CD8-positive, alpha-beta memory T cell (primary cell): Measurements from ENCODE around the gene MMADHC. TPM values are rescaled to one million over a fixed set of nuclear protein-coding genes. Genes with fewer than 3 reads are reported as not detected.

ENCODE experiments used
- CTCF ChIA-PET: fragments of 350-600 bp; sonication (Branson Sonifier 250); formaldehyde crosslinking; loops from one replicate; lab custom pipeline; 2021; ENCODE audit warnings: antibody characterized with exemption; lab: Charles Lee
- POLR2A ChIA-PET: fragments of 350-600 bp; sonication (Branson Sonifier 250); formaldehyde crosslinking; loops from one replicate; lab custom pipeline; 2021; ENCODE audit warnings: antibody characterized with exemption; lab: Charles Lee
- DNase-seq, 5 donors: peaks; one replicate each; pipeline versions ENCODE4 v3.0.0 to v3.0.0-alpha.2; 2020 to 2022; ENCODE audit warnings: mixed read lengths in 1 of 5
- H3K27ac ChIP-seq: one replicate; pipeline ENCODE4 v1.7.0; 2013; ENCODE audit warnings: low read depth, mild to moderate bottlenecking, low read length, moderate library complexity
- H3K27me3 ChIP-seq: 2 replicates; pipeline ENCODE4 v1.7.0; 2013; ENCODE audit warnings: low read length, mild to moderate bottlenecking; ENCODE audit not compliant: insufficient read depth, poor library complexity, severe bottlenecking
- H3K36me3 ChIP-seq: 2 replicates; pipeline ENCODE4 v1.7.0; 2013; ENCODE audit warnings: mild to moderate bottlenecking, low read length, moderate library complexity; ENCODE audit not compliant: insufficient read depth
- H3K4me1 ChIP-seq: 2 replicates; pipeline ENCODE4 v1.7.0; 2013; ENCODE audit warnings: mild to moderate bottlenecking, low read length, moderate library complexity; ENCODE audit not compliant: insufficient read depth
- H3K4me3 ChIP-seq: 2 replicates; pipeline ENCODE4 v1.7.0; 2013; ENCODE audit warnings: mild to moderate bottlenecking, low read length
- H3K9me3 ChIP-seq: 2 replicates; pipeline ENCODE4 v1.7.0; 2013; ENCODE audit warnings: mild to moderate bottlenecking, low read length
- H3K27ac Mint-ChIP-seq, 8 donors: one replicate each; pipeline ENCODE4 v1.8.0; 2020 to 2021; ENCODE audit warnings: mixed read lengths in 8 of 8, mild to moderate bottlenecking in 6 of 8, inconsistent platforms in 3 of 8, moderate library complexity in 3 of 8
- H3K27me3 Mint-ChIP-seq, 2 donors: one replicate each; pipeline ENCODE4 v1.8.0; 2020 to 2021; ENCODE audit warnings: mixed read lengths in 2 of 2, mild to moderate bottlenecking in 1 of 2, moderate library complexity in 1 of 2
- H3K36me3 Mint-ChIP-seq, 3 donors: one replicate each; pipeline ENCODE4 v1.8.0; 2020 to 2021; ENCODE audit warnings: mixed read lengths in 3 of 3, inconsistent platforms in 1 of 3, mild to moderate bottlenecking in 1 of 3
- H3K4me1 Mint-ChIP-seq, 3 donors: one replicate each; pipeline ENCODE4 v1.8.0; 2020 to 2021; ENCODE audit warnings: mixed read lengths in 3 of 3, inconsistent platforms in 1 of 3, mild to moderate bottlenecking in 1 of 3
- H3K4me3 Mint-ChIP-seq, 7 donors: one replicate each; pipeline ENCODE4 v1.8.0; 2020 to 2021; ENCODE audit warnings: mixed read lengths in 7 of 7, mild to moderate bottlenecking in 6 of 7, moderate library complexity in 4 of 7, inconsistent platforms in 2 of 7
- H3K9me3 Mint-ChIP-seq, 5 donors: one replicate each; pipeline ENCODE4 v1.8.0; 2020 to 2022; ENCODE audit warnings: mixed read lengths in 5 of 5, mild to moderate bottlenecking in 3 of 5, moderate library complexity in 2 of 5, inconsistent platforms in 1 of 5
- polyA plus RNA-seq: library from polyadenylated mRNA; unstranded; fragments of 300-500 nt; fragmentation: Illumina TruSeq; gene quantifications from one replicate; pipeline ENCODE4 v1.2.3, GENCODE V29; 2021
- total RNA-seq, 2 experiments: library from RNA; stranded (reverse); gene quantifications; one replicate each; pipeline ENCODE4 v1.2.3, GENCODE V29; 2021

MMADHC gene
- total and polyA plus RNA-seq, 3 experiments from 2014 or later = 117 to 156 (median 149) TPM

- H3K4me3 Mint-ChIP-seq = peak overlapping the region; percentile 92 to 99 (median 95)
- H3K9me3 Mint-ChIP-seq = no peaks in the 10 kb centered on the region
- DNase-seq = no peak
- peak overlapping the region; percentile 96 to 100 (median 98) for H3K27ac Mint-ChIP-seq
- H3K36me3 Mint-ChIP-seq = peaks cover 4 to 36% (median 4%) of the 10 kb centered on the region in 3 donors
- peaks cover 8 to 37% of the 10 kb centered on the region in 2 donors for H3K27me3 Mint-ChIP-seq
- ChIA-PET CTCF (interaction anchor here (1.3 kb wide), 1 partner anchor 1672 kb away, joined by 3 read pairs; no protein-coding TSS in a partner anchor), POLR2A (interaction anchor here (1.0 to 2.2 kb wide), 4 partner anchors 11 to 1744 kb away, joined by 3 to 16 read pairs (median 7); partner anchors contain the start of genes ACVR2A, NMI and RBM43)
- peak overlapping the region; percentile 94 for H3K4me3 ChIP-seq
- no peaks in the 10 kb centered on the region for H3K36me3 ChIP-seq
- peaks cover 35 to 49% (median 48%) of the 10 kb centered on the region in 3 donors for H3K4me1 Mint-ChIP-seq
- H3K27ac ChIP-seq = peak overlapping the region; percentile 98
- H3K9me3 ChIP-seq = no peaks in the 10 kb centered on the region
- no peaks in the 10 kb centered on the region for H3K27me3 ChIP-seq
- peaks cover 35% of the 10 kb centered on the region for H3K4me1 ChIP-seq
Measured at GRCh38 chr2:149587950-149588487, 444 bp upstream of the MMADHC start.

GRCh38 chr2:149586898-149587219, 716 bp downstream of the MMADHC start:
- Histone ChIP-seq H3K9me3 (no peaks in the 10 kb centered on the region), H3K36me3 (peaks cover 3% of the 10 kb centered on the region), H3K4me1 (peaks cover 42% of the 10 kb centered on the region), H3K4me3 (peak overlapping the region; percentile 94), H3K27me3 (no peaks in the 10 kb centered on the region), H3K27ac (peak overlapping the region; percentile 98)
- ChIA-PET CTCF (interaction anchor here (1.1 to 1.3 kb wide), 3 partner anchors 11 to 1673 kb away, joined by 3 read pairs; no protein-coding TSS in a partner anchor), POLR2A (interaction anchor here (0.7 to 2.2 kb wide), 7 partner anchors 10 to 1823 kb away, joined by 3 to 16 read pairs (median 4); partner anchors contain the start of genes ACVR2A, NMI and RBM43)
- Mint-ChIP-seq H3K27me3 (peaks cover 8 to 25% of the 10 kb centered on the region in 2 donors), H3K9me3 (no peaks in the 10 kb centered on the region), H3K4me3 (peak overlapping the region; percentile 92 to 99 (median 95)), H3K4me1 (peaks cover 45 to 61% (median 59%) of the 10 kb centered on the region in 3 donors), H3K36me3 (peaks cover 3 to 45% (median 8%) of the 10 kb centered on the region in 3 donors), H3K27ac (peak overlapping the region; percentile 96 to 100 (median 98))
- no peak for DNase-seq

GRCh38 chr2:149586063-149586462, 1.5 kb downstream of the MMADHC start:
- ChIA-PET CTCF (interaction anchor here (1.1 to 1.2 kb wide), 2 partner anchors 12 to 14 kb away, joined by 3 read pairs; no protein-coding TSS in a partner anchor), POLR2A (interaction anchor here (2.2 kb wide), 1 partner anchor 1675 kb away, joined by 16 read pairs; the partner anchor contains the start of gene RBM43)
- Mint-ChIP-seq H3K4me3 (peak overlapping the region; percentile 92 to 99 (median 95)), H3K4me1 (peaks cover 51 to 68% (median 67%) of the 10 kb centered on the region in 3 donors), H3K9me3 (no peaks in the 10 kb centered on the region), H3K27ac (peak overlapping the region in 7 of 8 donors; percentile 43 to 99 (median 96)), H3K27me3 (peaks cover 5 to 19% of the 10 kb centered on the region in 2 donors), H3K36me3 (peaks cover 0 to 52% (median 13%) of the 10 kb centered on the region in 3 donors)
- Histone ChIP-seq H3K9me3 (no peaks in the 10 kb centered on the region), H3K4me3 (peak overlapping the region; percentile 94), H3K27me3 (no peaks in the 10 kb centered on the region), H3K36me3 (peaks cover 5% of the 10 kb centered on the region), H3K27ac (peak overlapping the region; percentile 98), H3K4me1 (peaks cover 42% of the 10 kb centered on the region)
- no peak for DNase-seq

- Histone ChIP-seq H3K4me1 (peaks cover 42% of the 10 kb centered on the region), H3K27ac (no peak overlapping the region), H3K4me3 (no peak overlapping the region), H3K9me3 (no peaks in the 10 kb centered on the region), H3K27me3 (no peaks in the 10 kb centered on the region), H3K36me3 (peaks cover 10% of the 10 kb centered on the region)
- Mint-ChIP-seq H3K4me3 (peak overlapping the region; percentile 92 to 99 (median 95)), H3K4me1 (peaks cover 55 to 75% (median 74%) of the 10 kb centered on the region in 3 donors), H3K27ac (peak overlapping the region in 5 of 8 donors; percentile 72 to 99 (median 96)), H3K9me3 (no peaks in the 10 kb centered on the region), H3K36me3 (peaks cover 0 to 58% (median 13%) of the 10 kb centered on the region in 3 donors), H3K27me3 (peaks cover 3 to 13% of the 10 kb centered on the region in 2 donors)
- POLR2A ChIA-PET = interaction anchor here (0.7 kb wide), 1 partner anchor 586 kb away, joined by 3 read pairs; no protein-coding TSS in a partner anchor
- CTCF ChIA-PET = interaction anchor here (0.7 to 1.1 kb wide), 2 partner anchors 11 to 24 kb away, joined by 3 read pairs; no protein-coding TSS in a partner anchor
- DNase-seq = no peak
Measured at GRCh38 chr2:149585166-149585885, 2.2 kb downstream of the MMADHC start.

- no peaks in the 10 kb centered on the region for H3K27me3 ChIP-seq
- peaks cover 39% of the 10 kb centered on the region for H3K36me3 ChIP-seq
- Mint-ChIP-seq H3K4me1 (peaks cover 54 to 87% (median 83%) of the 10 kb centered on the region in 3 donors), H3K4me3 (peak overlapping the region in 3 of 7 donors; percentile 3 to 56 (median 10)), H3K9me3 (no peaks in the 10 kb centered on the region), H3K27me3 (no peaks in the 10 kb centered on the region), H3K36me3 (peaks cover 0 to 76% (median 33%) of the 10 kb centered on the region in 3 donors), H3K27ac (peak overlapping the region in 4 of 8 donors; percentile 38 to 77 (median 58))
- ChIA-PET POLR2A (no interaction called here), CTCF (interaction anchor here (0.9 kb wide), 1 partner anchor 17 kb away, joined by 3 read pairs; no protein-coding TSS in a partner anchor)
- no peaks in the 10 kb centered on the region for H3K9me3 ChIP-seq
- no peak for DNase-seq
- no peak overlapping the region for H3K27ac ChIP-seq
- no peak overlapping the region for H3K4me3 ChIP-seq
- peaks cover 36% of the 10 kb centered on the region for H3K4me1 ChIP-seq
Measured at GRCh38 chr2:149579972-149580882, 7.3 kb downstream of the MMADHC start.

GRCh38 chr2:149577269-149577668, 10.3 kb downstream of the MMADHC start:
- H3K36me3 Mint-ChIP-seq = peaks cover 0 to 78% (median 29%) of the 10 kb centered on the region in 3 donors
- H3K9me3 ChIP-seq = no peaks in the 10 kb centered on the region
- peak overlapping the region in 2 of 7 donors; percentile 5 to 28 for H3K4me3 Mint-ChIP-seq
- DNase-seq = no peak
- no peak overlapping the region for H3K27ac ChIP-seq
- H3K9me3 Mint-ChIP-seq = no peaks in the 10 kb centered on the region
- H3K4me1 ChIP-seq = peaks cover 13% of the 10 kb centered on the region
- ChIA-PET CTCF (no interaction called here), POLR2A (interaction anchor here (1.7 kb wide), 1 partner anchor 10 kb away, joined by 4 read pairs; the partner anchor contains the start of gene MMADHC)
- H3K36me3 ChIP-seq = peaks cover 57% of the 10 kb centered on the region
- no peaks in the 10 kb centered on the region for H3K27me3 ChIP-seq
- peak overlapping the region in 6 of 8 donors; percentile 15 to 77 (median 32) for H3K27ac Mint-ChIP-seq
- no peaks in the 10 kb centered on the region for H3K27me3 Mint-ChIP-seq
- H3K4me1 Mint-ChIP-seq = peaks cover 43 to 73% (median 68%) of the 10 kb centered on the region in 3 donors
- no peak overlapping the region for H3K4me3 ChIP-seq

GRCh38 chr2:149575752-149576151, 11.8 kb downstream of the MMADHC start:
- H3K9me3 ChIP-seq = no peaks in the 10 kb centered on the region
- H3K4me1 ChIP-seq = peaks cover 13% of the 10 kb centered on the region
- H3K27me3 Mint-ChIP-seq = no peaks in the 10 kb centered on the region
- no peak overlapping the region for H3K27ac ChIP-seq
- no peak for DNase-seq
- no peak overlapping the region for H3K4me3 ChIP-seq
- ChIA-PET CTCF (no interaction called here), POLR2A (interaction anchor here (1.7 kb wide), 1 partner anchor 11 kb away, joined by 4 read pairs; the partner anchor contains the start of gene MMADHC)
- H3K36me3 Mint-ChIP-seq = peaks cover 0 to 74% (median 24%) of the 10 kb centered on the region in 3 donors
- peaks cover 36 to 61% (median 57%) of the 10 kb centered on the region in 3 donors for H3K4me1 Mint-ChIP-seq
- H3K9me3 Mint-ChIP-seq = no peaks in the 10 kb centered on the region
- H3K36me3 ChIP-seq = peaks cover 52% of the 10 kb centered on the region
- peak overlapping the region in 1 of 8 donors; percentile 22 for H3K27ac Mint-ChIP-seq
- no peaks in the 10 kb centered on the region for H3K27me3 ChIP-seq
- no peak overlapping the region for H3K4me3 Mint-ChIP-seq
